Measurements from ENCODE around the gene ANO10. TPM values are rescaled to one million over a fixed set of nuclear protein-coding genes. Genes with fewer than 3 reads are reported as not detected.

ANO10 gene
- total and polyA plus RNA-seq, 2 of the 8 experiments (the other 6 are each of a cell fraction or from before 2014, with no cell fraction given): 38.0 to 53.2 TPM

DNA sequence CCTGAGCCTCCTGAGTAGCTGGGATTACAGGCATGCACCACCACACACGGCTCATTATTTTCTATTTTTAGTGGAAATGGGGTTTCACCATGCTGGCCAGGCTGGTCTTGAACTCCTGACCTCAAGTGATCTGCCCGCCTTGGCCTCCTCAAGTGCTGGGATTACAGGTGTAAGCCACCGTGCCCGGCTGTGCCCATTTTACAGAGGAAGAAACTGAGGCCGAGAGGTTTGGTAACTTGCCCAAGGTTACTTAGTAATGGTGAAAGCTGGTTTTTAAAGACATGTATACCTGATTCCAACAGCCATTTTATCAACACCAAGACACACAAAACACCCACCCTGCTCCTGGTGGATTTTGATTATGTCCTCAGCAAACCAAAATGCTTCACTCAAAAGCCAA, 206.7 kb downstream of the ANO10 start:
- no peak overlapping the region for H3K23ac ChIP-seq (ENCODE audit: insufficient read length)
- no peaks in the 10 kb centered on the region for H3K4me1 ChIP-seq (replicated peaks in 1 of 4; ENCODE audit: control insufficient read depth in 3 of 4, insufficient read depth in 4 of 4, low read length in 3 of 4)
- no peak overlapping the region for H4K5ac ChIP-seq (ENCODE audit: insufficient read length, low read depth, low read length)
- H3K27me3 ChIP-seq (replicated peaks in 1 of 4; ENCODE audit: control insufficient read depth in 3 of 4, extremely low read depth in 1 of 4, insufficient read depth in 3 of 4, low read length in 3 of 4): no peaks in the 10 kb centered on the region
- no peak overlapping the region for H3K4me2 ChIP-seq (ENCODE audit: insufficient read depth in 1 of 2, low read depth in 2 of 2, low read length in 2 of 2)
- CTCF ChIA-PET (ENCODE audit: partially characterized antibody): interaction anchor here (0.6 to 1.4 kb wide), 2 partner anchors 37 to 275 kb away, joined by 3 to 4 read pairs; no protein-coding TSS in a partner anchor
- POLR2A ChIA-PET (ENCODE audit: partially characterized antibody): no interaction called here
- no peak overlapping the region for H4K8ac ChIP-seq (ENCODE audit: extremely low read depth, insufficient read depth, low read length)
- H2BK5ac ChIP-seq (ENCODE audit: low read depth, low read length): no peak overlapping the region
- no peak overlapping the region for H2BK15ac ChIP-seq (ENCODE audit: low read length)
- DNase-seq (ENCODE audit: low read depth in 1 of 2, low spot score in 2 of 2): no peak
- no peaks in the 10 kb centered on the region for H3K79me1 ChIP-seq (ENCODE audit: low read depth, low read length)
- no peak overlapping the region for H3K9ac ChIP-seq (replicated peaks in 1 of 4; ENCODE audit: extremely low read depth in 1 of 4, low read depth in 3 of 4, low read length in 3 of 4)
- H3K79me2 ChIP-seq (ENCODE audit: control insufficient read depth in 1 of 2, insufficient read depth in 2 of 2, low read length in 2 of 2): no peaks in the 10 kb centered on the region
- H3K36me3 ChIP-seq (ENCODE audit: control insufficient read depth in 2 of 4, insufficient read depth in 4 of 4, low read length in 3 of 4): no peaks in the 10 kb centered on the region
- H2AK5ac ChIP-seq (ENCODE audit: low read depth, low read length): no peak overlapping the region
- H3K9me3 ChIP-seq (ENCODE audit: insufficient read depth in 2 of 2, low read depth in 1 of 2, low read length in 1 of 2): no peaks in the 10 kb centered on the region
- peaks cover 0 to 3% of the 10 kb centered on the region in 2 experiments for H4K20me1 ChIP-seq (replicated peaks in 1 of 2; ENCODE audit: control insufficient read depth in 1 of 2, insufficient read depth in 2 of 2, low read length in 2 of 2)
- no peak overlapping the region for H4K91ac ChIP-seq (replicated peaks; ENCODE audit: insufficient read length, low read length)
- no peak overlapping the region for H3K14ac ChIP-seq (ENCODE audit: insufficient read length)
- WGBS, 2 experiments (ENCODE audit: extremely low coverage in 1 of 2, insufficient coverage in 1 of 2, insufficient read length in 1 of 2, insufficient replicate concordance in 2 of 2, low coverage in 1 of 2, low lambda C conversion rate in 2 of 2, missing lambda C conversion rate in 1 of 2): 96% methylated on average over 5 of the region's 5 CpGs; no CpG with 5 or more reads in 1 of the 2 experiments
- H2BK120ac ChIP-seq (replicated peaks; ENCODE audit: low read depth, low read length): no peak overlapping the region
- H3K18ac ChIP-seq (ENCODE audit: extremely low read depth, low read length): no peak overlapping the region
- no peak overlapping the region for H3K27ac ChIP-seq (ENCODE audit: low read depth, low read length)
- no peak overlapping the region for H2AFZ ChIP-seq (ENCODE audit: low read length)
- H2BK12ac ChIP-seq (ENCODE audit: low read depth, low read length): no peak overlapping the region
- FAIRE-seq: no peak
- no peak overlapping the region for H3K4me3 ChIP-seq (ENCODE audit: extremely low read depth in 1 of 4, insufficient read depth in 2 of 4, low read depth in 3 of 4, low read length in 4 of 4)
- H3K23me2 ChIP-seq (ENCODE audit: low read depth, low read length): no peaks in the 10 kb centered on the region
- no peak overlapping the region for H3K4ac ChIP-seq (replicated peaks; ENCODE audit: insufficient read length, low read depth, low read length)
- H2BK20ac ChIP-seq (ENCODE audit: low read length): no peak overlapping the region
- no peak overlapping the region for H3K56ac ChIP-seq (replicated peaks; ENCODE audit: insufficient read length, low read depth, low read length)
- TF ChIP-seq TAF1 (IDR thresholded peaks at IDR 0.05; ENCODE audit: low read depth, low read length): no peak

All from H1 (cell line).